Measurements from ENCODE around the gene TTC31.

GRCh38 chr2:74522516-74522915 is 39.6 kb downstream of the TTC31 start:
- TF ChIP-seq CTCF (IDR thresholded peaks at IDR 0.05) = no peak
- no peak for TF ChIP-seq POLR2A (IDR thresholded peaks at IDR 0.05)

Data from lower leg skin (tissue), 3 donors.